HG03469 (cell line): ENCODE measurements around the gene FSTL1.

Source experiments
- ATAC-seq: cut with Tn5 transposase; IDR thresholded peaks from one replicate; pipeline ENCODE4 v1.9.1; 2021; ENCODE audit warnings: mild to moderate bottlenecking, moderate library complexity, moderate number of reproducible peaks; ENCODE audit not compliant: unreplicated experiment

Gene FSTL1

GRCh38 chr3:120440762-120441161, 10.0 kb downstream of the FSTL1 start:
- no peak for ATAC-seq

- no peak for ATAC-seq
These were observed 10.6 kb downstream of the FSTL1 start for GRCh38 chr3:120440001-120440703.

- ATAC-seq: no peak
These were observed 12.0 kb downstream of the FSTL1 start for GRCh38 chr3:120438665-120439370.

- ATAC-seq: no peak
These were observed 12.6 kb downstream of the FSTL1 start for GRCh38 chr3:120438216-120438615.

GRCh38 chr3:120437559-120437958, 13.2 kb downstream of the FSTL1 start:
- ATAC-seq: no peak

- no peak for ATAC-seq
These were observed 14.2 kb downstream of the FSTL1 start for GRCh38 chr3:120436523-120437050.

GRCh38 chr3:120435621-120436020, 15.2 kb downstream of the FSTL1 start:
- no peak for ATAC-seq

GRCh38 chr3:120433662-120434331, 17.0 kb downstream of the FSTL1 start:
- no peak for ATAC-seq

- ATAC-seq: no peak
These were observed 18.5 kb downstream of the FSTL1 start for GRCh38 chr3:120432150-120432860.

- no peak for ATAC-seq
These were observed 20.9 kb downstream of the FSTL1 start for GRCh38 chr3:120429921-120430361.

GRCh38 chr3:120428924-120429323, 21.9 kb downstream of the FSTL1 start:
- ATAC-seq: no peak

GRCh38 chr3:120427201-120427600, 23.6 kb downstream of the FSTL1 start:
- ATAC-seq: no peak

- no peak for ATAC-seq
These were observed 25.1 kb downstream of the FSTL1 start for GRCh38 chr3:120425572-120426250.

GRCh38 chr3:120424976-120425570, 25.7 kb downstream of the FSTL1 start:
- ATAC-seq: no peak

- no peak for ATAC-seq
These were observed 26.3 kb downstream of the FSTL1 start for GRCh38 chr3:120424506-120424905.

GRCh38 chr3:120423432-120423831, 27.4 kb downstream of the FSTL1 start:
- no peak for ATAC-seq

GRCh38 chr3:120421926-120422325, 28.9 kb downstream of the FSTL1 start:
- ATAC-seq: no peak

- no peak for ATAC-seq
These were observed 29.8 kb downstream of the FSTL1 start for GRCh38 chr3:120420928-120421551.

- ATAC-seq: no peak
These were observed 30.4 kb downstream of the FSTL1 start for GRCh38 chr3:120420360-120420759.

GRCh38 chr3:120419797-120420196, 31.0 kb downstream of the FSTL1 start:
- no peak for ATAC-seq
